DND-41 (cell line): ENCODE results near the gene CD79B.

Source experiments
- ATAC-seq: fragments of 200-7000 bp; cut with Tn5 transposase; 3 replicates; pipeline ENCODE4 v1.9.1; 2021; ENCODE audit warnings: low read depth; ENCODE audit not compliant: insufficient read depth
- DNase-seq: peaks from one replicate; pipeline ENCODE4 v3.0.0-alpha.2; 2020
- H2AFZ ChIP-seq: 2 replicates; pipeline ENCODE4 v1.6.0; 2012; ENCODE audit warnings: low read depth, low read length
- H3K27ac ChIP-seq: 2 replicates; pipeline ENCODE4 v1.5.1; 2012; ENCODE audit warnings: low read length, inconsistent platforms
- H3K27me3 ChIP-seq: fragments of 200-600 bp; sonication (generic); 2 replicates; pipeline ENCODE4 v1.6.0; 2012; ENCODE audit warnings: low read length, mild to moderate bottlenecking, inconsistent platforms; ENCODE audit not compliant: insufficient read depth, poor library complexity
- H3K36me3 ChIP-seq: 2 replicates; pipeline ENCODE4 v1.5.1; 2012; ENCODE audit warnings: low read length, inconsistent platforms; ENCODE audit not compliant: insufficient read depth
- H3K4me1 ChIP-seq: 2 replicates; pipeline ENCODE4 v1.5.1; 2012; ENCODE audit warnings: mild to moderate bottlenecking, low read length; ENCODE audit not compliant: insufficient read depth
- H3K4me2 ChIP-seq: 2 replicates; pipeline ENCODE4 v1.6.0; 2012; ENCODE audit warnings: mild to moderate bottlenecking, moderate library complexity, low read length, inconsistent platforms; ENCODE audit not compliant: insufficient read depth
- H3K4me3 ChIP-seq, 2 experiments: fragments of 200-600 bp in 1 of 2; shearing (Covaris generic) in 1 of 2; 2 replicates each; pipeline ENCODE4 v1.5.1; 2012 to 2016; ENCODE audit warnings: inconsistent platforms in 2 of 2, low read length in 2 of 2, mild to moderate bottlenecking in 2 of 2, low read depth in 1 of 2, moderate library complexity in 1 of 2
- H3K79me2 ChIP-seq: 2 replicates; pipeline ENCODE4 v1.6.0; 2012; ENCODE audit warnings: low read length, inconsistent platforms; ENCODE audit not compliant: insufficient read depth
- H3K9ac ChIP-seq: 2 replicates; pipeline ENCODE4 v1.6.0; 2012; ENCODE audit warnings: low read depth, mild to moderate bottlenecking, inconsistent platforms, low read length, moderate library complexity
- H3K9me3 ChIP-seq: 2 replicates; pipeline ENCODE4 v1.5.1; 2012; ENCODE audit warnings: low read length, moderate library complexity, mild to moderate bottlenecking, inconsistent platforms; ENCODE audit not compliant: insufficient read depth, severe bottlenecking
- H4K20me1 ChIP-seq: 2 replicates; pipeline ENCODE4 v1.6.0; 2012; ENCODE audit warnings: low read length; ENCODE audit not compliant: insufficient read depth
- EZH2 ChIP-seq: IDR thresholded peaks from 3 replicates; pipeline ENCODE4 v1.6.1; 2012; ENCODE audit warnings: borderline replicate concordance, low read depth, mild to moderate bottlenecking, moderate library complexity, low read length, inconsistent platforms; ENCODE audit not compliant: severe bottlenecking
- TF ChIP-seq, protein P1 (sequence below): IDR thresholded peaks from 2 replicates; pipeline ENCODE4 v1.5.1; 2012; ENCODE audit warnings: borderline replicate concordance, low read length, moderate library complexity, mild to moderate bottlenecking; ENCODE audit not compliant: poor library complexity, severe bottlenecking; ENCODE audit errors: extremely low read depth

CD79B gene

DNA sequence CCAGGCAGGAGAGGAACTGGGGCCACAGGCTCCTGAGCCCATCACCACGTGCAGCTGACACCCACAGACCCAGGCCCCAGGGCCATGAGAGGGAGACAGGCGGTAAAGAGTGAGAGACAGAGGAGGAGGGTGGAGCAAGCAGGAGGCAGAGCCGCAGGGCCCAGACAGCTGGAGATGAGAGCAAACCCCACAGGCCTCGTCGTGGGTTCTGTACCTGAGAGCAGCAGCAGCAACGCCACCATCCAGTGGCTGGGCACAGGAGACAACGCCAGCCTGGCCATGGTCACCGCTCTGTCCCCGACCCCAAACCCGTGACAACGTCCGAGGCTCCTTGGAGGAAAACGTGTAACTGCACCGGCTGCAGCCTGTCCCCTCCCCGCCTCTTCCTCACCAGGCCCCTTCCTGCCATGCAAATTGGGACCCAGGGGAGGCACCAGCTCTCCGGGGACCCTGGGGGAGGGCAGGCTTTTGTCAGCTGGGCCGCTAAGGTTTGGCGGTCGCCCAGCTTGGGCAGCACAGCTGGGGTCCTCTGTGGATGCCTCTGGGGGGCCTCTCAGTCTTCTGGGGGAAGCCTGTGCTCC, at the start of gene CD79B:
CD79B (minus strand) TSS at position 351 of the 581 bp plus-strand sequence; CDS start at position 281, 70 bp downstream.
- H3K9ac ChIP-seq: peak within 1 kb of the TSS; percentile 40
- H3K4me2 ChIP-seq: peak within 1 kb of the TSS; percentile 86
- H3K36me3 ChIP-seq: no peaks in the 10 kb centered on the region
- DNase-seq (peak; percentile 70), ATAC-seq (peak; percentile 86)
- H3K4me3 ChIP-seq: peak within 1 kb of the TSS; percentile 6 to 62; a peak in 3 of 4 replicates
- H3K27me3 ChIP-seq: no peaks in the 10 kb centered on the region
- no peaks in the 10 kb centered on the region for H4K20me1 ChIP-seq
- no peaks in the 10 kb centered on the region for H3K9me3 ChIP-seq
- H3K79me2 ChIP-seq: no peaks in the 10 kb centered on the region
- TF ChIP-seq EZH2: no peak
- TF ChIP-seq, protein P1, sequence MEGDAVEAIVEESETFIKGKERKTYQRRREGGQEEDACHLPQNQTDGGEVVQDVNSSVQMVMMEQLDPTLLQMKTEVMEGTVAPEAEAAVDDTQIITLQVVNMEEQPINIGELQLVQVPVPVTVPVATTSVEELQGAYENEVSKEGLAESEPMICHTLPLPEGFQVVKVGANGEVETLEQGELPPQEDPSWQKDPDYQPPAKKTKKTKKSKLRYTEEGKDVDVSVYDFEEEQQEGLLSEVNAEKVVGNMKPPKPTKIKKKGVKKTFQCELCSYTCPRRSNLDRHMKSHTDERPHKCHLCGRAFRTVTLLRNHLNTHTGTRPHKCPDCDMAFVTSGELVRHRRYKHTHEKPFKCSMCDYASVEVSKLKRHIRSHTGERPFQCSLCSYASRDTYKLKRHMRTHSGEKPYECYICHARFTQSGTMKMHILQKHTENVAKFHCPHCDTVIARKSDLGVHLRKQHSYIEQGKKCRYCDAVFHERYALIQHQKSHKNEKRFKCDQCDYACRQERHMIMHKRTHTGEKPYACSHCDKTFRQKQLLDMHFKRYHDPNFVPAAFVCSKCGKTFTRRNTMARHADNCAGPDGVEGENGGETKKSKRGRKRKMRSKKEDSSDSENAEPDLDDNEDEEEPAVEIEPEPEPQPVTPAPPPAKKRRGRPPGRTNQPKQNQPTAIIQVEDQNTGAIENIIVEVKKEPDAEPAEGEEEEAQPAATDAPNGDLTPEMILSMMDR: peak; percentile 12
- H2AFZ ChIP-seq: peak within 1 kb of the TSS; percentile 87
- H3K27ac ChIP-seq: peak within 1 kb of the TSS; percentile 61
- peaks cover 22% of the 10 kb centered on the region for H3K4me1 ChIP-seq

DNA sequence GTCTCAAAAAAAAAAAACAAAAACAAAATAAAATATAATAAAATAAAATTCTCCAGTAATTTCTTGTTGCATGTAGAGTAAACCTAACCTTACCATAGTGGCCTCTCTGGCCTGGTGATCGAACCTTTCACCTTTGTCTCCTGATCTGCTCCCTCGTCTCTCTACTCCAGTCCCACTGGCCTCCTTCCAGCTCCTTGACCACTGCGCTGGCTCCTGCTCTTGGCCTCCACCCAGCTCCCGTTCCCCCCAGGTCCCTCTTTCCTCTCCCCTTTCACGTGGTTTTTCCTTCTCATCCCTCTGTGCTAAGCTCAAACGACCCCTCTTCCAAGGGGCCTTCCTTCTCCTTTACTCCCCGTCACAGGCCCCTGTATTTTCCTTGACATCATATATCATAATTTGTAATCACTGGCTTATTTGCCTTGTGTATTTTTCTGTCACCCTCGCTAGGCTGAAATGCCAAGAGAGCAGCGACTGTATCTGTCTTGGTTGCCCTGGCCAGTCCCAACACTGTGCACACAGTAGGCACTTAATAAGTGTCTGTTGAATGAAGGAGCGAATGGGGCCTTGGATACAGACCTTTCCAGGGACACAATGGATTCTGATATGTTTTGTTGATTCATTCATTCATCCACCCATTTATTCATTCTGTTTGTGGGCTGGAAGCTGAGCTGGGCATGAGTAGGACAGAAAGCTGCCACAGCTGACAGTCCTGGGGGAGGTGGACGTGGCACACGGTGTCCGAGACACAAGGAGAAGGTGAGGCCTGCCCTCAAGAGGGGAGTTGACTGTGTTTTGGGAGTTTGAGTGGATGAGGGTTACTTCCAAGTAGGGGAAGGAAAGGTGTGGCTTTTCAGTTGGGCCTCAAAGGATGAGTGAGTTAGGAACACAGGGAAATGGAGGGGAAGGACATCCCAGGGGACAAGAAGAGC, 46.4 kb upstream of the CD79B start:
- TF ChIP-seq, protein P1: no peak
- TF ChIP-seq EZH2: no peak
- Histone ChIP-seq H3K79me2 (no peaks in the 10 kb centered on the region), H3K27me3 (no peaks in the 10 kb centered on the region), H3K27ac (no peak overlapping the region), H3K4me3 (no peak overlapping the region), H4K20me1 (no peaks in the 10 kb centered on the region), H3K9me3 (peaks cover 5% of the 10 kb centered on the region), H3K36me3 (no peaks in the 10 kb centered on the region), H2AFZ (no peak overlapping the region), H3K4me1 (no peaks in the 10 kb centered on the region), H3K4me2 (no peak overlapping the region), H3K9ac (no peak overlapping the region)
- DNase-seq: no peak
- no peak for ATAC-seq

DNA sequence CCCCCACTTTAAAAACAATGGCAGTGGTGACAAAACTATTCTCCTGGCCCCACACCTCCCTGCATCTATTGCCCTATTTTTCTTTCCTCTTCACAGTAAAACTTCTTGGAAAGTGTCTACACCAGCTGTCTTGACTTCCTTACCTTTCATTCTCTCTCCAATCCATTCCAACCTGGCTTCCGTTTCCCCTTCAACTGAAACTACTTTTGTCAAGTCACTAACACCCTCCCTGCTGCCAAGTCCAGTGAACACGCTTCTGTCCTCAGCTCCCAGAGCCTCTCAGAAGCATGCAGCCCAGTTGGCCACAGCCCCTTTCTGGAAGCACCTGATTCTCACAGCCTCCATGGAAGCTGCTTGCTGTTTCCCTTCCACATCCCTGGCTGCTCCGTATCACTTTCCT, 44.6 kb upstream of the CD79B start:
- Histone ChIP-seq H3K4me3 (no peak overlapping the region), H3K27me3 (no peaks in the 10 kb centered on the region), H3K9ac (no peak overlapping the region), H3K9me3 (peaks cover 1% of the 10 kb centered on the region), H3K4me1 (no peaks in the 10 kb centered on the region), H3K4me2 (no peak overlapping the region), H4K20me1 (no peaks in the 10 kb centered on the region), H3K79me2 (no peaks in the 10 kb centered on the region), H2AFZ (no peak overlapping the region), H3K36me3 (no peaks in the 10 kb centered on the region), H3K27ac (no peak overlapping the region)
- DNase-seq: no peak
- TF ChIP-seq EZH2: no peak
- TF ChIP-seq, protein P1: no peak
- no peak for ATAC-seq
